Measurements from ENCODE around the gene S1PR4.

S1PR4 gene

GRCh38 chr19:3224346-3225168 lies 46.0 kb downstream of the S1PR4 start, which contains the start of gene CELF5:
Gene CELF5 (plus strand): TSS chr19:3224661. CDS start chr19:3224740, 79 bp downstream.
- peak; percentile 40 for DNase-seq

GRCh38 chr19:3225169-3225485 lies 46.6 kb downstream of the S1PR4 start:
- DNase-seq, result no peak

- no peak for DNase-seq
Observed at GRCh38 chr19:3225677-3226093, 47.1 kb downstream of the S1PR4 start.

GRCh38 chr19:3227054-3227626 lies 48.6 kb downstream of the S1PR4 start:
- DNase-seq, result no peak

- DNase-seq, result no peak
Observed at GRCh38 chr19:3229346-3229743, 50.8 kb downstream of the S1PR4 start.
